ENCODE data around the gene ACOX2.

GRCh38 chr3:58556001-58556400 lies 19.0 kb upstream of the ACOX2 start:
- TF ChIP-seq CTCF (IDR thresholded peaks at IDR 0.05; ENCODE audit: low read depth, low read length, poor library complexity, severe bottlenecking) (no peak), EZH2phosphoT487 (IDR thresholded peaks at IDR 0.05; ENCODE audit: borderline replicate concordance, low read length) (no peak)

Data from DOHH2 (cell line).